NCI-H1105 treated with DMSO at 0.1 percent for 48 hours (cell line): ENCODE results near the gene SPDYE17.
"Not testable (repeated sequence)": the region's sequence is repeated elsewhere in the genome, so short reads cannot be mapped to it uniquely, and the experiment has no call there.

ENCODE experiments used
- DNase-seq: peaks from one replicate; lab custom pipeline; 2025; lab: John Stamatoyannopoulos, UW

SPDYE17 gene

DNA sequence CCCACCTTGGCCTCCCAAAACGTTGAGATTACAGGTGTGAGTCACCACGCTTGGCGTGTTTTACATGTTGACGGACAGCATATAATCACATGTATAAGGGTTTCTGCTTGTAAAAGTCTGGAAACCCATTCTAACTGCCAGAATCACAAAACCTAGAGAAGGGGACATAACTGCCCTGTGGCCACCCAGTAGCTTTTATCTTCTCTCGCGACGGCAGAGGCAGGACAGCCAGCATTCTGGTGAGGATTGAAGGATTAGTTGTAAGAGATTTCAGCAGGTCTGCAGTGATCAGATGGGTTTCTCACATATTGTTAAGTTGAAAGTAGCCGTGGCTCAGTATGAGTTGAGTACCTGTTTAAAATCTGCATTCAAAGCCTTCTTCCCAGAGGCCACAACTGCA lies 59.8 kb downstream of the SPDYE17 start:
- not testable (repeated sequence) for DNase-seq
